HG03097 (cell line): ENCODE measurements around the gene CELF2.
"Not testable (repeated sequence)": the region's sequence is repeated elsewhere in the genome, so short reads cannot be mapped to it uniquely, and the experiment has no call there.

ENCODE experiments used
- ATAC-seq: cut with Tn5 transposase; IDR thresholded peaks from one replicate; pipeline ENCODE4 v1.9.1; 2021; ENCODE audit not compliant: unreplicated experiment, low FRiP score

The CELF2 gene

GRCh38 chr10:11118686-11119085, 101.0 kb downstream of the CELF2 start:
- ATAC-seq: no peak

- no peak for ATAC-seq
These were observed 102.2 kb downstream of the CELF2 start for GRCh38 chr10:11119843-11120242.

GRCh38 chr10:11120711-11121110, 103.0 kb downstream of the CELF2 start:
- no peak for ATAC-seq

- not testable (repeated sequence) for ATAC-seq
These were observed 106.2 kb downstream of the CELF2 start for GRCh38 chr10:11123892-11124291.

GRCh38 chr10:11125004-11125403, 107.3 kb downstream of the CELF2 start:
- ATAC-seq: no peak

GRCh38 chr10:11127017-11127416, 109.3 kb downstream of the CELF2 start:
- ATAC-seq: not testable (repeated sequence)

GRCh38 chr10:11131112-11131639, 113.5 kb downstream of the CELF2 start:
- ATAC-seq: no peak

GRCh38 chr10:11134411-11134810, 116.7 kb downstream of the CELF2 start:
- ATAC-seq: no peak

- no peak for ATAC-seq
These were observed 118.0 kb downstream of the CELF2 start for GRCh38 chr10:11135709-11136108.

GRCh38 chr10:11138314-11139033, 120.8 kb downstream of the CELF2 start:
- ATAC-seq: no peak

GRCh38 chr10:11140963-11141362, 123.3 kb downstream of the CELF2 start:
- no peak for ATAC-seq

- no peak for ATAC-seq
These were observed 124.0 kb downstream of the CELF2 start for GRCh38 chr10:11141571-11142091.

- no peak for ATAC-seq
These were observed 125.1 kb downstream of the CELF2 start for GRCh38 chr10:11142777-11143176.

GRCh38 chr10:11143242-11143641, 125.6 kb downstream of the CELF2 start:
- ATAC-seq: no peak

GRCh38 chr10:11144626-11145494, 127.2 kb downstream of the CELF2 start:
- peak; percentile 14 for ATAC-seq

- peak; percentile 77 for ATAC-seq
These were observed 127.8 kb downstream of the CELF2 start for GRCh38 chr10:11145495-11145855.

- no peak for ATAC-seq
These were observed 128.9 kb downstream of the CELF2 start for GRCh38 chr10:11146402-11147171.

- ATAC-seq: no peak
These were observed 130.1 kb downstream of the CELF2 start for GRCh38 chr10:11147722-11148121.

- no peak for ATAC-seq
These were observed 130.7 kb downstream of the CELF2 start for GRCh38 chr10:11148142-11149028.

- no peak for ATAC-seq
These were observed 132.1 kb downstream of the CELF2 start for GRCh38 chr10:11149807-11150141.
